ENCODE data around the gene JAZF1. TPM values are rescaled to one million over a fixed set of nuclear protein-coding genes. Genes with fewer than 3 reads are reported as not detected.

JAZF1 gene
- polyA plus RNA-seq, 3 donors = 12.1 to 18.1 (median 17.2) TPM

DNA sequence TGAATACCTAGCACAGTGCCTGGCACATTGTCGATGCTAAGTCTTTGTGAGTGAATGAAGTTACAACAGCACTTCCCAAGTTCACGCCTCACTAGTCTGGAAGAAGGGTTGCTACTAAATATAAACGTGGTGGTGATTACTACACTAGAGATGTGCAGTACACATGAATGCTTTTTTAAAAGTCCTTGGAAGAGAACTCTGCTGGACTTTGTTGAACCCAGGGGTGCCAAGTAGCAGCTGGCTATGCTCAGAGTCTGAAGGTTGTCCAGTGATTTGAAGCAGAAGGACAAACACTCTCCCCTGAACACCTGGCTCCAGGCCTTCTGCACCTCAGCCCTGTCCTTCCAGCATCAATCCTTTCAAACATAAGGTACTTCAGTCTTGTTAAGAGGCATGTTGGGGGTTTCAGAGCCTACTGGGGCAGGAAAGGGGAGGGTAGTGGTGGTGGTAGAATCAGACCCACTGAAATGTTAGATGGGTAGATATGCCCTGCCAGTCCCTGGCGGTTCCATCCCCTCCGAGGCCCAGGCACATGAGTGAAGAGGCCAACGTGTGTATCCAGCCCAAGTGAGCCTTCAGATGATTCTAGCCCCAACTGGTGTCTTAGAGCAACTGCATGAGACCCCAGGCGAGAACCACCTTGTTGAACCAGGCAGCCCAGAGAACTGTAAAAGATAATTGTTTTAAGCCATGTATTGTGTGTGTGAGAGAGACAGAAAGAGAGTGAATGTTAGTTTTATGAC is 346.2 kb downstream of the JAZF1 start:
- WGBS (ENCODE audit: insufficient coverage) = 84% methylated on average over 4 of the region's 7 CpGs
- DNase-seq = no peak
- Histone ChIP-seq H3K4me3 (replicated peaks in 1 of 3; ENCODE audit: low read depth in 2 of 3, low read length in 3 of 3) (no peak overlapping the region), H3K27me3 (ENCODE audit: control insufficient read depth in 2 of 2, insufficient read depth in 2 of 2, low read length in 2 of 2) (no peaks in the 10 kb centered on the region), H3K9ac (ENCODE audit: insufficient read depth, low read length, poor library complexity, severe bottlenecking) (no peak overlapping the region), H3K4me2 (replicated peaks; ENCODE audit: extremely low read depth, low read length, poor library complexity, severe bottlenecking) (no peak overlapping the region), H3K36me3 (replicated peaks in 1 of 2; ENCODE audit: control insufficient read depth in 1 of 2, insufficient read depth in 2 of 2, low read length in 2 of 2) (peaks cover 59 to 99% of the 10 kb centered on the region in 2 donors), H3K27ac (ENCODE audit: low read depth in 1 of 2, low read length in 2 of 2) (no peak overlapping the region), H3K79me2 (ENCODE audit: insufficient read depth, low read length) (no peaks in the 10 kb centered on the region), H2AFZ (ENCODE audit: insufficient read depth, low read depth, low read length, poor library complexity, severe bottlenecking) (no peak overlapping the region), H3K4me1 (ENCODE audit: control insufficient read depth in 1 of 2, insufficient read depth in 2 of 2, low read length in 2 of 2) (no peaks in the 10 kb centered on the region), H4K20me1 (ENCODE audit: insufficient read depth, low read length) (peaks cover 67% of the 10 kb centered on the region), H3K9me3 (replicated peaks in 1 of 2; ENCODE audit: control insufficient read depth in 1 of 2, insufficient read depth in 1 of 2, low read length in 2 of 2) (no peaks in the 10 kb centered on the region)
- intact Hi-C loops (cut with micrococcal nuclease) = no loop called here
- Mint-ChIP-seq H3K9me3 (no peaks in the 10 kb centered on the region), H3K4me1 (no peaks in the 10 kb centered on the region), H3K4me3 (no peak overlapping the region), H3K27ac (peak overlapping the region in 3 of 7 donors; percentile 21 to 26 (median 26)), H3K27me3 (ENCODE audit: low read depth in 3 of 3) (no peaks in the 10 kb centered on the region), H3K36me3 (peaks cover 79 to 83% of the 10 kb centered on the region in 2 donors)
- no peak for TF ChIP-seq CTCF (IDR thresholded peaks at IDR 0.05)

DNA sequence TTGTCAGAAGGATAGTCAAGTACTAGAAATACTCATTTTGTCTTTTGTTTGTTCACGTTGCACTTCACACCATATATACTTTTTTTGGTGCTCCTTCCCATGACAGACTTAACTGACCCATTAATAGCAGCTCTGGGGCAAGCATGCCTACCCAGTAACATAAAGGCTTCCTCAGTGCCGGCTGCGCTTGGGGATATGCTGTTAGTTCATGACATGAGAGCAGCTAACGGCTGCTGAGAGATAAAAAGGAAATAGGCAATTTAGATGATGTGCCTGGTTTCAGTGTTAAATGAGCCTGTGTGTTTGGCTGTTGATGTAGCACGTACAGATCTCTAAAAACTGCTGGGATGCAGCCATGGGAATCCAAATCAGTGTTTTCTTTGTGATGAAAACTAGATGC is 354.2 kb downstream of the JAZF1 start:
- Histone ChIP-seq H3K9ac (ENCODE audit: insufficient read depth, low read length, poor library complexity, severe bottlenecking) (no peak overlapping the region), H3K4me1 (ENCODE audit: control insufficient read depth in 1 of 2, insufficient read depth in 2 of 2, low read length in 2 of 2) (no peaks in the 10 kb centered on the region), H3K36me3 (replicated peaks in 1 of 2; ENCODE audit: control insufficient read depth in 1 of 2, insufficient read depth in 2 of 2, low read length in 2 of 2) (peaks cover 54 to 95% of the 10 kb centered on the region in 2 donors), H3K4me2 (replicated peaks; ENCODE audit: extremely low read depth, low read length, poor library complexity, severe bottlenecking) (no peak overlapping the region), H4K20me1 (ENCODE audit: insufficient read depth, low read length) (peaks cover 57% of the 10 kb centered on the region), H3K79me2 (ENCODE audit: insufficient read depth, low read length) (no peaks in the 10 kb centered on the region), H3K9me3 (replicated peaks in 1 of 2; ENCODE audit: control insufficient read depth in 1 of 2, insufficient read depth in 1 of 2, low read length in 2 of 2) (no peaks in the 10 kb centered on the region), H3K4me3 (replicated peaks in 1 of 3; ENCODE audit: low read depth in 2 of 3, low read length in 3 of 3) (no peak overlapping the region), H2AFZ (ENCODE audit: insufficient read depth, low read depth, low read length, poor library complexity, severe bottlenecking) (no peak overlapping the region), H3K27ac (ENCODE audit: low read depth in 1 of 2, low read length in 2 of 2) (no peak overlapping the region), H3K27me3 (ENCODE audit: control insufficient read depth in 2 of 2, insufficient read depth in 2 of 2, low read length in 2 of 2) (no peaks in the 10 kb centered on the region)
- Mint-ChIP-seq H3K36me3 (peaks cover 59 to 61% of the 10 kb centered on the region in 2 donors), H3K27ac (peak overlapping the region in 1 of 7 donors; percentile 31), H3K4me1 (no peaks in the 10 kb centered on the region), H3K27me3 (ENCODE audit: low read depth in 3 of 3) (no peaks in the 10 kb centered on the region), H3K9me3 (no peaks in the 10 kb centered on the region), H3K4me3 (no peak overlapping the region)
- no peak for DNase-seq
- no peak for TF ChIP-seq CTCF (IDR thresholded peaks at IDR 0.05)
- 100% methylated on average over 3 of the region's 5 CpGs for WGBS (ENCODE audit: insufficient coverage)
- intact Hi-C loops (cut with micrococcal nuclease) = no loop called here
